C4-2B (cell line): Measurements from ENCODE around the gene SLC29A3.

ENCODE experiments used
- CTCF ChIP-seq: fragments of 450-650 bp; conservative IDR thresholded peaks from 2 replicates; pipeline ENCODE4 v1.5.1; 2017; ENCODE audit warnings: mild to moderate bottlenecking
- ZFX ChIP-seq: fragments of 450-650 bp; IDR thresholded peaks from 2 replicates; pipeline ENCODE4 v1.6.1; 2017

- TF ChIP-seq CTCF (no peak), ZFX (no peak)
Observed at GRCh38 chr10:71299071-71299785, 19.8 kb upstream of the SLC29A3 start.
